Adrenal gland (tissue), 5 donors: ENCODE results near the gene CARD8.

Source experiments
- CTCF ChIP-seq, 6 experiments: fragments of 450-650 bp in 4 of 6; fragments of 200-600 bp in 2 of 6; sonication (generic) in 1 of 6; IDR thresholded peaks; 1 replicate in 5 of 6; 2 replicates in 1 of 6; pipeline versions ENCODE4 v1.5.1 to v1.8.0; 2016 to 2021; ENCODE audit warnings: antibody characterized with exemption in 6 of 6, mild to moderate bottlenecking in 2 of 6, moderate library complexity in 1 of 6
- POLR2A ChIP-seq, 2 donors: fragments of 450-650 bp; IDR thresholded peaks; one replicate each; pipeline ENCODE4 v1.6.1; 2017; ENCODE audit warnings: antibody characterized with exemption in 2 of 2, mild to moderate bottlenecking in 2 of 2, moderate library complexity in 1 of 2
- donor health status: DM: no; HTN: no; CAD: no.

GRCh38 chr19:48290401-48290770 is 34.7 kb upstream of the CARD8 start:
- TF ChIP-seq CTCF (IDR thresholded peaks at IDR 0.05) (no peak), POLR2A (IDR thresholded peaks at IDR 0.05) (no peak)
